Measurements from ENCODE around the gene FH. TPM values are rescaled to one million over a fixed set of nuclear protein-coding genes. Genes with fewer than 3 reads are reported as not detected.

The FH gene
- polyA plus RNA-seq, 2 donors: 39.5 to 58.6 TPM

Other genes with a start within 250 kb of the FH start
- under 1 TPM in 1 of 2 donors, not detected in 1; 0.02 TPM for gene RGS7, start 162.6 kb downstream of the FH start, polyA plus RNA-seq
- under 1 TPM; 0.05 to 0.14 TPM for gene KMO, start 12.6 kb upstream of the FH start, polyA plus RNA-seq
- gene CHML, start 120.6 kb upstream of the FH start, polyA plus RNA-seq: 1 to 10 TPM; 1.3 to 1.6 TPM
- gene OPN3, start 120.6 kb upstream of the FH start, polyA plus RNA-seq: 10 to 100 TPM; 10.0 to 13.2 TPM
- not detected for gene WDR64, start 132.5 kb upstream of the FH start, polyA plus RNA-seq

Data from esophagus (tissue), 2 donors.